Measurements from ENCODE around the gene ACTN1.

ACTN1 gene

DNA sequence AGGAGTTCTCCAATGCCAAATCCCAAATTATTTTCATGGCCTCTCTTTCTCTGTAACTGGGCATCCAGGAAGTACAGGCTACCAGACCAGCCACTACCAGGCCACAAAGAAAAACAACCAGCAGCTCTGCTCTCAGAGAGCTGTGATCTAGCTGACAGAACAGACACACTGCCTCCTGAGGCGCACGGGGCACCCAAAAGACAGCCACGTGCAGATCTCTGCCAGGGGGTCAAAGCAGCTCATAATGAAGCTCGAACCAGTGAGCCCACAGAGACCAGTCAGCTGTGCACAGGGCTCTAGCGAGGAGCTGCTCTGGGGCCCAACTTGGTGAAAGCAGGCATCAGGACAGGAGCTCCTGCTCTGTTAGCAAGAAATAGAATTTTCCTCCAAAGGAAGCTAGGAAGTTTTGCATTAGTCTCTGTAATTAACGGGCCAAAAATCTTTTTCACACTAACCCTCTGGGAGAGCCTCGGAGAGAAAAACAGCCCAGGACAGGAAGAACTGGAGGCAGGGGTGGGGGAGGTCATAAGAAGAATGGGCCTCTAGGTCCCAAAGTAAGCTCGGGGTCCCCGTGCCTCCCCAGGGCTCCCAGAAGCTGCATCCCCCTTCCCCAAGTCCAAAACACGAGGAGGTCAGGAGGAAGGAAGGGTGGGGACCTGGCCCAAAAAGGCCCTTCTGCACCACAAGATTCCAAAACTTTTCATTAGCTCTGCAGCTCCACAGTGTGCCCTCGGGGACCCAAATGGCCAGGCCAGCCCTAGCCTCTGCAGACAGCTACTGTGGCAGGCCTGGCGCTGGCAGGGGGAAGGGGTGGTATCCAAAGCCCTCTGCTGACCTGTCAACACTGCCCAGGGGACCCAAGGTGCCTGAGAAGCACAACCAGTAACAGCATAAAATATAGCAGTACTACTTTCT lies 30.2 kb downstream of the ACTN1 start:
- no peak for DNase-seq

DNA sequence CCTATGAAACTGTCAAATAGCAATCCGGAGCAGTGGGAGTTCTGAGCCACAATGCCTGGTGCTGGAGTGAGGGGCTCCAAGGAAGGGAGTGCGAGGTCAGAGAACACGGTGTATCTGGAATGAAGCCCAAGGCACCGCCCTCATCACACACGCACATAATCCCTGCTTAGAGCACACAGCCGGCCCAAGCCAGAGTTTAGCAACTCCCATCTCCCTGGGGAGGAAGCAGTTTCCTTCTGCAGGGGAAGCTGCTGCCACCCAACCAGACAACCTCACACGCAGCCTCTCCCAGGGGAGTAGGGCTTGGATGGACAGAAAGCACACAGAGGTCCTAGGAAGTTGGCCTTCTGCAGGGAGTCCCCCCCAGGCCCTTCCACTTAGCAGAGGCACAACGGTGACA lies 31.3 kb downstream of the ACTN1 start:
- no peak for DNase-seq

DNA sequence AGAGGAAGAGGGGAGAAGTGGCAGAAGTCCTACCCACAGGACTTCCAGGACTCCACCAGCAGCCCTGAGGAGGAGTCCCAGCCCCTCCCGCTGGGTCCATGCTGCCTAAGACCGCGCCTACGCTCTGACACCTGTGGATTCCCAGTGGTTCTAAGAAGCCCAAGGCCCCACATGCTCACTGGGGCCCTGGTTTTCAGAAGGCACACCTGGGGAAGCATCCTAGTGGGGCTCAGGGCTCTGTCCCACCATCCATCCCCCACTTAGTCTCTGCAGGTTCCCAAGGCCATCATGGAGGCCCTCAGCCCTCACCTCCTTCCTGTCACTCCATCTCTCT lies 32.6 kb downstream of the ACTN1 start:
- no peak for DNase-seq

DNA sequence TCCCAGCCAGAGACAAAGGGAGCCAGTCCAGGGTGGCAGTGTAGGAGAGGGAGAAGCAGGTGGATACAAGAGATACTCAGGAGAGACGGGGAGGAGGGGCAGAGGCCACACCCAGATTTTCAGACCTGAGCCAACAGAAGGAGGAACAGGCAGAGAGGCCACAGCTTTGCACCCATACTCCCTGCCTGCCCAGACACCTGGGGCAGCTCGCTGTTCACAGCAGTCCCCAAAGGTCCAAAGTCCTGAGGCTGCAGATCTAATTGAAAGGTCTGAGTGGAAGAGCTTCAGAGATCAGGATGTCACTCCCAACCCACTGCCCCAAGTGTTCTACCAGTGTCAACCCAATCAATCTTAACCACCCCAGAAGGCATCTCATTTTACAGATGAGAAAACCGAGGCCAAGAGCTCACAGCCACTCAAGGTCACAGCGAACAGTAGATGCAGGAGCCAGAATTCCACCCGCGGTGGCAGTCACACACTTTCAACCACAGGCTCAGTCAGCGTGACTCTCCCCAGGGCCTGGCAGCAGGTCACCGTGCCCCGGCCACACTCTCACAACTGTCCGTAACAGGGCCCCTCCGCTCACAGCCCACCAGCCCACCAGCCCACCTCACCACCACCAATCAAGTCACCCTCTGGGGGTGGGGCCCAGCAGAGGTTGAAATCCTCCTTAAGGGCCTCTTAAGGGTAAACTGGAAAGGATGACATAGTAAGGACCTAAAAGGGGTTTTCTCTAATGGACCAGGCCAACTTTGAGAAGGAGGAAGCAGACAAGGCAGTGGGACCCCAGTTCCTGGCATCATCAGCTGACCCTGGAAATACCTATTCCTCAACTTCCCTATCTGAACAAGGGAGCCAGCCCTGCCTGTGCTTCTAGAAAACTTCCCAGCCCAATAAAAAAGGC lies 33.3 kb downstream of the ACTN1 start:
- no peak for DNase-seq

DNA sequence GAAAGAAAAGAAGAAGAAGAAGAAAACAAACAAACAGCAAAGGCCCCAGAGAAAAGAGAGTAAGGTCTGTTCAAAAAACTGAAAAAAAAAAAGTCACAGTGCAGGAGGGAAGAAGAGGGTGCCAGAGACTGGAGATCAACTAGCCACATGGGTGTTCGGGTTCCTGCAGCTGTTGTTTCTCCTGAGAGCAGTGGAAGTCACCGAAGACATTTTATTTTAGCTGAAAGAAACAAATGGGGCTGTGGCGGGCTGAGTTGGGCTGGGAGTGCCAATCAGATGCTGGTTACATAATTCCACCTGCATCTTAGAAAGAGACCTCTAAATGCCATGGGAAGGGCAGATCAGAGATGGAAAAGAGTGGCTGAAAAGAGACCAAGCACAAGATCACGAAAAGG lies 33.9 kb downstream of the ACTN1 start:
- DNase-seq: no peak

DNA sequence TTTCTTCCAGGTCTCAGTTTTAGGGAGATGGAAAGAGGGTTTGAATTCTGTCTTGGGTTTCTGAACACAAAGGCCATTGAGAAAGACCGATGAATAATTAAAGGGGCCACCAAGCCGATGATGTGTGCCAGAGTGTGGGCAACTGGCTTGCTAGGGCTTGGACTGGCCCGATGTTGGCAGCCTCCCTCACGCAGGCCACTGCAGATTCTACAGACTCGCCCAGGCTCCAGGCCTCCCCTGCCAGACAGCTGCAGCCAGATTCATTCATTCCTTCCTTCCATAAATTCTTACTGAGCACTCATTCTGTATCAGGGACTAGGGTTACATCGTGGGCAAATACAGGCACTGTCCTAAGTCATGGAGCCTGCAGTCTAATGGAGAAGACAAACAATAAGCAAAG lies 34.9 kb downstream of the ACTN1 start:
- no peak for DNase-seq

DNA sequence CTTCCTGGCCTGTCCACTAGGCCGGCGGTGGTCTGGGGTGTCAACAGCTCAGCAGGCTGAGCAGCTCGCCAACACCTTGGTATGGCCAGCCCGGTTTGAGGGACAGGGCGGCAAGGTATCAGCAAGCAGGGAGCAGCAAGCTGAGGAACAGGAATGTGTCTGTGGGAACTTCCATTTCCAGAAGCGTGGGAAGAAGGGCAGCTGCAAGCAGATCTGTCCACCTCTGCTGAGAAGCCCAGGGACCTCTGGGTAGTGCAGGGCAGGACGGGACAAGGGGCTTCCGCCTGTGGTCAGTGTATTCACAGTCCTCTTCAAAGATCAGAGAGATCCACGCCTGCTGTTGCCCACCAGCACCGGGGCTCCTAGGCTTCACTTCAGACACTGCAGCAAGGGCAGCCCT lies 36.0 kb downstream of the ACTN1 start:
- DNase-seq: no peak

DNA sequence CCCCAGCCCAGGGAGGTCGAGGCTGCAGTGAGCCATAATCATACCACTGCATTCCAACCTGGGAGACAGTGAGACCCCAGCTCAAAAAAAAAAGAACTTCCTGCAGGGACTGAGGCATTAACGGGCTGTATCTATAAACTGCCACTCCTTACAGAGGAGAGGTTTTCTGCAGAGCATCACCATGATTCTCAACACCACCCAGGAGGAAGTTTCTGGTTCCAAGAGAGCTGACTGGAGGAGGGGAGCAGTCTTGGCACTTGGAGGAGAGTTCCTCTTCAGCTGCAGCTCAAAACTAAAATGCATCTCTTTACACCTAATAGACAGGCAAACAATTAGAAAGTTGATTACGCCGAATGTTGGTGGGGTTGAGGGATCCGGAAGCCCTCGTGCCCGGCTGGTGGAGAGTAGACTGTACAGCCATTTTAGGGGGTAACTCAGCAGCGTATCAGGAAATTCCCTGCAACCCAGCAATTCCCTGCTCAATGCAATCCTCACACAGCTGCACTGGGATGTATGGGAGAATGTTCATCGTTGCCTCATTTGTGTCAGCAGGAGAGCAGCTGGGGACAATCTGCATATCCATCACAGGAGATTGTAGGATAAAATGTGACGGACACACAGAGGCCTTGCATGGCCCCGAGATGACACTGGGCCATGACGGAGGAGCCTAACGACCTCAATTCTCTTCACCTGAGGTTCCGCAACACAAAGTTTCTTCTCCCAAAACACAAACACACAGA lies 36.6 kb downstream of the ACTN1 start:
- DNase-seq: no peak

DNA sequence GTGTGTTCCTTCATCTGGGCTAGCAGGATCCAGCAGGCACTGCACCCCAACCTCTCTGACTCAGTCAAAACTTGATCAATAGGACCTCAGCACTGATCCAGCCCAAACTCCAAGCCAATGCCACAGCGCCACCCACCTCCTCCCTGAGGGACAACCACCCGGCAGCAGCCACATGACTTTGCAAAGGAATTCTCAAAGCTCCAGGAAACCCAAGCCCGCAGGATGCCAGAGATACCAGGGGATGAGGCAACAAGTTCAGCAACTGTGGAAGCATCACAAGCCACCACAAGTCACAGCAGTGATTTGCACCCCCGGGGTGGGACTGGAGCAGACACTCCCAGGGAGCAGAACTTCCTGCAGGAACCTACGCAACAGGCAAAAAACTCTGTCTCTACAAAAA lies 37.3 kb downstream of the ACTN1 start:
- no peak for DNase-seq

DNA sequence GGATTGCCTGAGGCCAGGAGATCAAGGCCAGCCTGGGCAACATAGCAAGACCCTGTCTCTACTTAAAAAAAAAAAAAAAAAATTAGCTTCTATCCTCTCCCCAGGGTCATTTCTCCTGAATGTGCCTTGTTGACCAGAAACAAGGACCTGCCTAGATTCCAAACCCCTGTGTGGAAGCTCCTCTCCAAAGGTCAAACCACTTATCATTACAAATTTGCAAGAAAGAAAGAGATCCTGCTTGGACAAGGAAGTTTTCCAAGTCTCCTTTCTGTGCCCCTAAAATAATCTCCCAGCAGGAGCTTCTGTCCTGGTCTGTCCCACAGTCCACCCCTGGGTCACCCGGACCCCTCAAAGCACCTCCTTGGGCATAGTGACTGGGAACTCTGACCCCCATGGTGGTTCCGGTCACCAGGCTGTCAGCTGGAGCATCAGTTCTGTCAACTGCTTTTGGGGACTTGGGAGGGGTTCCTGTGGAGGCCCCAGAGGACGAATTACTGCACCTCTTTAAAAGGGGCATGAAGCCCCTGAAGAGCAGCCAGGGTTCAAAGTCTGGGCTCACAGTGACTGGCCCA lies 38.4 kb downstream of the ACTN1 start:
- DNase-seq: no peak

DNA sequence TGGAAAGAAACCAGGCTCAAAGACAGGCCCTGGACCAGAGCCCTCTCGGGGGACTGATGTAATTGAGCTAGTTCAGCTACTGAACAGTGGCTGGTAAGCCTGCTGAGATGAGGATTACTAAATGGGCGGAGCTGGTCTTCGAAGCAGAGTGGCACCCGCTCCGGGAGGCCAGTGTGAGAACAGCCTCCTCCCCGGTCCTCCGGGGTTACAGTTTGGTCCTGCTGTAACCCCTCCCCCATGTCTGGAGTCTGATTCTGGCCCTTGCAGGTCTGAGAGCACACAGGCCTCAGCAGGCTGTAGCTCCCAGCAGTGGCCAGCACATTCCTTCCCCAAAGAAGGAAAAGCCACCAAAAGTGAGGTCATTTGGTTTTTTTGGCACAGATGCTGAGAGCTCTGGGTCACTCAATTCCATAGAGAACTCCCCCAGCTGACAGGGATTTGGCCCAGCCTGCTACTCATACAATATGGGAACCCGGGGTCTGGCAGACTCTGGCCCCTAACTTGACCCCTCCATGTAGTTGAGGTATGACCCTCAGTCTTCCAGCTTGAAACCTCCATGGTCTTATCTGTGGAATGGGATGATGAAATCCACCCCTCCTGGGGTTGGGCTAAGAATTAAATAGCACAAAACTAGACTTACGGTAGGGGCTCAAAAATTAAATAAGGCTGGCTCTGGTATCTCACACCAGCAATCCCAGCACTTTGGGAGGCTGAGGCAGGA lies 39.0 kb downstream of the ACTN1 start:
- DNase-seq: no peak

DNA sequence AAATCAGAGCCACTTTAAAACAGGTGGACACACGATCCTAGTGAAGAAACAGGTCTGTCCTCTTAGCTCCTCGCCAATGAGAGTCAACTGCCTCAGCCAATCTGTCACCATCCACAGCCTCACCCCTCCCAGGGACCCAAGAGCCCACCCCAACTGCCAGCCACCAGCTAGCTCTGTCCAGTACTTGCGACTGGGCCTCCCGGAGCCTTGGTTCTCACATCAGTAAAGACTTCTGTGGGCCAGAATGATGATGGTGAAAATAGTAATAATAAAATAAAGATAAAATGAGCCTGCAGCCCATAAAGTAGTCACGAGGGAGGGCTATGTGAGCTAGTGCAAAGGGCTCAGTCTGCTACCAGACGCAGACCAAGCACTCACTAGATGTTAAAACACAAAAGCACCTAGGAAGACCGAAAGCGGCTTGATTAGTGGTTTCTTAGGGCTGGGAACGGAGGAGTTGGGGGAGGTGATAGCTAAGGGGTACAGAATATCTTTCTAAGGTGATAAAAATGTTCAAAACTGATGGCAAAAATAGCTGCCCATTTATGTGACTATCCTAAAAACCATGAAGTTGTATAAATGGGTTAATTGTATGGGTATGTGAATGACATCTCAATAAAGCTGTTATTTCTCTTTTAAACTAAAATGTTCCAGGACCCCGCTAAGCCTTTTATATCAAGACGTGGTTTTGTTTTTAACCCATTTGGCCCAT lies 39.8 kb downstream of the ACTN1 start:
- no peak for DNase-seq

DNA sequence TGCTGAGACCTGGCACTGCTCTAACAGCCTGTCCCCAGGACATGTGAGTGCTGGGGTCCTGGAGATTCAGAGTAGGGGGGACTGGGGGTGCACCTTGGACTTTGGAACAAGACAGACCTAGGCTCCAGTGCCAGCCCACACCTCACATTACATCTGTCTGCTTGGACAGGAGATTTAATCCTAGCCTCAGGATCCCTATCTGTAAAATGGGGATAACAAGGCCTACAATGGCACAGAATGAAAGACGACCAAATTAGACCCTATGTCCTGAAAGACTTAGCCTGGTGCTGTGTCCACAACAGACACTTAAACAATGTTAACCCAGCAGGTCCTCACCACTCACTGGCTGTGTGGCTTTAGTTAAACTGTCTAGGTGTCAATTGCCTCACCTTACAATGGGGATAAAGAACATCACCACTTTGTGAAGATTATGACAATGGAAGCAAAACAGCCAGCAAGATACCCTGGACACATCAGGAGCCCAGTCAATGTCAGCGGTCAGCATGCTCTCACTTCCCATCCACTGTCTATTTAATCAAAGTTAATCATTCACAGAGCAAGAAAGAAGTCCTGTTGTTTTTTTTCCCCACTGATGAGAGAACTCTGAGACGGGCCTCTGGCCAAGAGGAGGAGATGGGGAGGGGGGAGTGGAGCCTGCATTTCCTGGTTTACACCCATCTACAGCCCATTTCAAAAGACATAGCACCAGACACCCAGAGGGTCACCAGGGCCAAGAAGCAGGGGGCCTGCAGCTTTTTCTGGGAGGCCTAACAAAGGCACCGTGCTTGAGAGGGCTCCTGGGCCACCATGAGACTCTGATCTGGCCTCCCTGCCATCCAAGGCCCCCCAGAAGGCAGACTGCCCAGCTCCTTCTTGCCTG lies 40.6 kb downstream of the ACTN1 start:
- DNase-seq: no peak

DNA sequence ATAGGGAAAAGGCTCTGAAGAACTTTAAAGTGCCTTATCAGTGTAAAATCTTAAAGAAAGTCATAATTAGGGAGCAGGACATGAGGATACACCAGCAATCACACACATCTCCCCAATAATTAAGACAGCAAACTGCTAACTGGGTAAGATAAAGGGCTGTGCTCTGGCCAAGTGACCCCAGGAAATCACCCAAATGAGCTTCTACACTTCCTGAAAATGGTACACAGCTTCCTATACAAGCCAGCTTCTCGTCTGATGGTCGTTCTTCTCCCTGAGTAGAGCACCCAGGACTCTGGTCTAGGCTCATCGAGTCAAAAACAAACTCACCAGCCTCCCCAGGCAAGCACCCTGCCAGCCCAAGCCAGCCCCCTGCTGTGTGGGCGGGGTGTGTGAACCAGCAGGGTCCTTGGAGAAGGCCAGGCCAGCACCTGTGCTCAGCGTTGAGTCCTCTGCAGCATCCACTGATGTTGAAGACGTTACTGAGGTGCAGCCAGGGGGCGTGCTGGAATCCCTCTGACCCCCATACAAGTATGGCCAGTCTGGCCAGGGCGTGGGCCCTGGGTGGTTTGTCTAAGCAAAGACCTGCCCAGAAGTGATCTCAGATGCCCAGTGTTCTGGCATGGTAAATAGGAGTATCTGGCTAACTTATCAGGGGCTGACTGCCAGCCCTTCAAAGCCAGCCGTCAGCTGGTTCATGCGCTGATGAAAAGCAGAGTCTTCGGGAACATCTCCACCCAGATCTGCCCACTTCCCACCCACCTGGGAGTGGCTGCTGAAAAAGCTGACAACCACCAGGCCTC lies 41.4 kb downstream of the ACTN1 start:
- no peak for DNase-seq

DNA sequence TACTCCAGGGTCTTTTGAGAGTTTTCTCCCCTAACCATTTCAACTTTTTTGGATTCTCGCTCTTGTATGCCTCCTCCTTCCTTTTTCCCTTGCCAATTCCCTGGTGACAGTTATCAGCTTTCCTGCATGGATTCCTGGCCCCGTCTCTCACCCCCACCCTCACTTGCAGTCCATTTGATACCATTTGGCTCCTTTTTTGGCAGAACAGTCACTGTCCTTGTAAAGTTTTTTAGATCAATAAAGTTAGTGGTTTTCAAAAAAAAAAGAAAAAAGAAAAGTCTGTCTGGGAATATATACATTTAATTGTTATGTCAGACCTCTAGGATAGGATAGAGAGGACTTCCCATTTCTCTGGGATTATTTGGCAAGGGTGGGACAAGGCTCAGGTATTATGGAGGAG lies 42.1 kb downstream of the ACTN1 start:
- DNase-seq: no peak

DNA sequence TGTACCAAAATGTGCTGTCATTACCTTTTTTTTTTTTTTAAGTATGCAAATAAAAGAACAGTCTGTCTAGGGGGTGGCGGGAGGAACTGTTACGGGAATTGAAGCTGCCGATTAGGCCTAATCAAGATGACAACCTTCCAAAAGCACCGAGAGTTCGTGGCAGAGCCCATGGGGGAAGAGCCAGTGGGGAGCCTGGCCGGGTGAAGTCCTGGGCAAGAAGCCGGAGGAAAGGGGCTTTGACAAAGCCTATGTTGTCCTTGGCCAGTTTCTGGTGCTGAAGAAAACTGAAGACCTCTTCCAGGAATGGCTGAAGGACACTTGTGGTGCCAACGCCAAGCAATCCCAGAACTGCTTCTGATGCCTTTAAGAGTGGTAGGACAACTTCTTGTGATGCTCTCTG lies 42.6 kb downstream of the ACTN1 start:
- DNase-seq: no peak

DNA sequence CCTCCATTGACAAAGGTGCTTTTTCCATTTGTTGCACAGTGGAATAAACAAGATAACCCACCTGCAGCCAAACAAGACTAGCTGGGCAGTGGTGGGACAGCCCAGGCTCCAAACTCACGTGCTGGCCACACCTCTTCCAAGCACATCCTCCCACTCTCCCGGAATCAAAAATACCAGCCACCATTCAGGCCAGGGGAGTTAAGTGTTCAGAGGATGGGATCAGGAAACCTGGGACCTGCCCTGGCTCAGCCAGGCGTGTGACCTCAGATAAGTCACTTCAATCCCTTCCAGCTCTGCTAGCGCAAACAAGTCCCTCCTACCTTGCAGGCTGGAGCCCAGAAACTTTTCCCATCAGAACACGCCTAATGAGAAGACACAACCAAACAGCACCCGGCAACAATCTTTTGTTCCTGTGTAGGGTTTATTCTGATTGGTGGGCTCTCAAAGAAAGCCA lies 43.3 kb downstream of the ACTN1 start:
- DNase-seq: no peak

DNA sequence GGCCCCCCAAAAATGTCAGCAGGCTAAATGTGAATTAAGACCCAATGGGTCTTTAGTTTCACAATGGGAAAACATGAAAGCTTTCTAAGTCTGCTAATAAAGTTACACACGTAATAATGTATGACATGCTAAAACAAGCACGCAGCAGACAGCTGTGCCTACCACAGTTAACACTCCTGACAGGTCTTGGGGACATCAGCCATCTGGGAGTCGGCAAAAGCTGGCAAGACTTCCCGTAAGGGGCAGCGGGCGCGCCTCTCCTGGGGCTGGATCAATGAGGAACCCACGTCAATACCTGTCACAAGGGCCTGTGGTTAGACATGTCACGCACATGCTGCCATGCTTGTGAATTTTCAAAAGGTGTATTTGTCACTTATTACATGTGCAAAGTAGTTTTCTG lies 45.0 kb downstream of the ACTN1 start:
- no peak for DNase-seq

DNA sequence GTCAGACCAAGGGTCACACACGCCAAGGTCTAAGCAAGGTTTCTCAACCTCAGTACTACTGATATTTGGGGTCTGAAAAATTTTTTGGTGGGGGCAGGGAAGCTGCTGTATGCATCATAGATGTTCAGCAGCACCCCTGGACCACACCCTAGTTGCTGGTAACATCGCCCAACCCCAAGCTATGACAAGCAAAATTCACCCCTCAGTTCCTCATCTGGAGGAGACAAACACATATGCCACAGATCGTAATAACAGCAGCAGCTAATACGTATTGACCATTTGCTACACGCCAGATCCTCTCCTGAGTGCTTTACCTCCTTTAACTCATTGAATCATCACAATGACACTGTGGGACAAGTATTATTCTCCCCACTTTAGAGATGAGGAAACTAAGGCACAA lies 46.4 kb downstream of the ACTN1 start:
- no peak for DNase-seq

DNA sequence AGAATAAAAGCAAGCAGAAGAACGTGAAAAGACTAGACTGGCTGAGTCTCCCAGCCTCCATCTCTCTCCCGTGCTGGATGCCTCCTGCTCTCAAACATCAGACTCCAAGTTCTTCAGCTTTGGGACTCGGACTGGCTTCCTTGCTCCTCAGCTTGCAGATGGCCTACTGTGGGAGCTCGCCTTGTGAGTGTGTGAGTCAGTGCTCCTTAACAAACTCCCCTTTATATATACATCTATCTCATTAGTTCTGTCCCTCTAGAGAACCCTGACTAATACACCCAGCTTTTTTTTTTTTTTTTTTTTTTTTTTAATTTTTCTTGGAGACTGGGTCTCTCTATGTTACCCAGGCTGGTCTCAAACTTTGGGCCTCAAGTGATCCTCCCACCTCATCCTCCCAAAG lies 46.9 kb downstream of the ACTN1 start:
- no peak for DNase-seq
